ENCODE results near the gene ZNF516.
A peak's percentile ranks its signal among the peaks of the same experiment; 100 is the strongest.
"Not testable (repeated sequence)": the region's sequence is repeated elsewhere in the genome, so short reads cannot be mapped to it uniquely, and the experiment has no call there.

ZNF516 gene

GRCh38 chr18:76495006-76495370, at the start of gene ZNF516:
ZNF516 (minus strand) TSS chr18:76495242; CDS start chr18:76443054, 52,188 bp downstream.
- Histone ChIP-seq H3K36me3 (ENCODE audit: insufficient read depth, low read length) (no peaks in the 10 kb centered on the region), H3K27me3 (ENCODE audit: control insufficient read depth in 1 of 2, insufficient read depth in 2 of 2, low read length in 2 of 2) (no peaks in the 10 kb centered on the region), H3K4me3 (ENCODE audit: low read depth in 1 of 2, low read length in 2 of 2) (peak within 1 kb of the TSS; percentile 73 to 95), H3K9me3 (ENCODE audit: low read length) (no peaks in the 10 kb centered on the region), H3K27ac (ENCODE audit: low read depth, low read length) (peak within 1 kb of the TSS; percentile 76), H3K9ac (ENCODE audit: low read length) (peak within 1 kb of the TSS; percentile 78), H3K4me1 (ENCODE audit: insufficient read depth, low read length) (peaks cover 10% of the 10 kb centered on the region)

- no peaks in the 10 kb centered on the region for H3K36me3 ChIP-seq (ENCODE audit: insufficient read depth, low read length)
- no peak overlapping the region for H3K27ac ChIP-seq (ENCODE audit: low read depth, low read length)
- no peaks in the 10 kb centered on the region for H3K4me1 ChIP-seq (ENCODE audit: insufficient read depth, low read length)
- no peaks in the 10 kb centered on the region for H3K27me3 ChIP-seq (ENCODE audit: control insufficient read depth in 1 of 2, insufficient read depth in 2 of 2, low read length in 2 of 2)
- H3K9ac ChIP-seq (ENCODE audit: low read length) = no peak overlapping the region
- no peaks in the 10 kb centered on the region for H3K9me3 ChIP-seq (ENCODE audit: low read length)
- H3K4me3 ChIP-seq (ENCODE audit: low read depth in 1 of 2, low read length in 2 of 2) = no peak overlapping the region
Observed at GRCh38 chr18:76538846-76539245, 43.8 kb upstream of the ZNF516 start.

- Histone ChIP-seq H3K9me3 (ENCODE audit: low read length) (no peaks in the 10 kb centered on the region), H3K27ac (ENCODE audit: low read depth, low read length) (no peak overlapping the region), H3K36me3 (ENCODE audit: insufficient read depth, low read length) (no peaks in the 10 kb centered on the region), H3K4me1 (ENCODE audit: insufficient read depth, low read length) (no peaks in the 10 kb centered on the region), H3K27me3 (ENCODE audit: control insufficient read depth in 1 of 2, insufficient read depth in 2 of 2, low read length in 2 of 2) (no peaks in the 10 kb centered on the region), H3K9ac (ENCODE audit: low read length) (no peak overlapping the region), H3K4me3 (ENCODE audit: low read depth in 1 of 2, low read length in 2 of 2) (no peak overlapping the region)
Observed at GRCh38 chr18:76537621-76538020, 42.6 kb upstream of the ZNF516 start.

GRCh38 chr18:76536593-76536992, 41.6 kb upstream of the ZNF516 start:
- not testable (repeated sequence) for H3K36me3 ChIP-seq (ENCODE audit: insufficient read depth, low read length); H3K9ac ChIP-seq (ENCODE audit: low read length)

GRCh38 chr18:76532875-76533274, 37.8 kb upstream of the ZNF516 start:
- Histone ChIP-seq H3K9ac (ENCODE audit: low read length) (no peak overlapping the region), H3K9me3 (ENCODE audit: low read length) (no peaks in the 10 kb centered on the region), H3K27ac (ENCODE audit: low read depth, low read length) (no peak overlapping the region), H3K36me3 (ENCODE audit: insufficient read depth, low read length) (no peaks in the 10 kb centered on the region), H3K27me3 (ENCODE audit: control insufficient read depth in 1 of 2, insufficient read depth in 2 of 2, low read length in 2 of 2) (peaks cover 0 to 5% of the 10 kb centered on the region in 2 donors), H3K4me1 (ENCODE audit: insufficient read depth, low read length) (peaks cover 11% of the 10 kb centered on the region), H3K4me3 (ENCODE audit: low read depth in 1 of 2, low read length in 2 of 2) (no peak overlapping the region)

More at GRCh38 chr18:76536593-76536992, 41.6 kb upstream of the ZNF516 start:
- H3K9me3 ChIP-seq (ENCODE audit: low read length); H3K27me3 ChIP-seq (ENCODE audit: control insufficient read depth in 1 of 2, insufficient read depth in 2 of 2, low read length in 2 of 2); H3K4me1 ChIP-seq (ENCODE audit: insufficient read depth, low read length); H3K4me3 ChIP-seq (ENCODE audit: low read depth in 1 of 2, low read length in 2 of 2); H3K27ac ChIP-seq (ENCODE audit: low read depth, low read length): not testable (repeated sequence)

- H3K4me3 ChIP-seq (ENCODE audit: low read depth in 1 of 2, low read length in 2 of 2) = no peak overlapping the region
- peaks cover 0 to 5% of the 10 kb centered on the region in 2 donors for H3K27me3 ChIP-seq (ENCODE audit: control insufficient read depth in 1 of 2, insufficient read depth in 2 of 2, low read length in 2 of 2)
- peaks cover 11% of the 10 kb centered on the region for H3K4me1 ChIP-seq (ENCODE audit: insufficient read depth, low read length)
- H3K27ac ChIP-seq (ENCODE audit: low read depth, low read length) = no peak overlapping the region
- no peaks in the 10 kb centered on the region for H3K9me3 ChIP-seq (ENCODE audit: low read length)
- no peaks in the 10 kb centered on the region for H3K36me3 ChIP-seq (ENCODE audit: insufficient read depth, low read length)
- H3K9ac ChIP-seq (ENCODE audit: low read length) = no peak overlapping the region
Observed at GRCh38 chr18:76530846-76531245, 35.8 kb upstream of the ZNF516 start.

GRCh38 chr18:76530391-76530790, 35.3 kb upstream of the ZNF516 start:
- H3K4me3 ChIP-seq (ENCODE audit: low read depth in 1 of 2, low read length in 2 of 2) = no peak overlapping the region
- no peak overlapping the region for H3K27ac ChIP-seq (ENCODE audit: low read depth, low read length)
- H3K4me1 ChIP-seq (ENCODE audit: insufficient read depth, low read length) = peaks cover 11% of the 10 kb centered on the region
- H3K27me3 ChIP-seq (ENCODE audit: control insufficient read depth in 1 of 2, insufficient read depth in 2 of 2, low read length in 2 of 2) = peaks cover 0 to 5% of the 10 kb centered on the region in 2 donors
- H3K9ac ChIP-seq (ENCODE audit: low read length) = no peak overlapping the region
- H3K36me3 ChIP-seq (ENCODE audit: insufficient read depth, low read length) = no peaks in the 10 kb centered on the region
- no peaks in the 10 kb centered on the region for H3K9me3 ChIP-seq (ENCODE audit: low read length)

- Histone ChIP-seq H3K9ac (ENCODE audit: low read length) (no peak overlapping the region), H3K36me3 (ENCODE audit: insufficient read depth, low read length) (no peaks in the 10 kb centered on the region), H3K27ac (ENCODE audit: low read depth, low read length) (no peak overlapping the region), H3K9me3 (ENCODE audit: low read length) (no peaks in the 10 kb centered on the region), H3K27me3 (ENCODE audit: control insufficient read depth in 1 of 2, insufficient read depth in 2 of 2, low read length in 2 of 2) (peaks cover 0 to 5% of the 10 kb centered on the region in 2 donors), H3K4me3 (ENCODE audit: low read depth in 1 of 2, low read length in 2 of 2) (peak overlapping the region in 1 of 2 donors; percentile 69), H3K4me1 (ENCODE audit: insufficient read depth, low read length) (peaks cover 11% of the 10 kb centered on the region)
Observed at GRCh38 chr18:76529433-76529811, 34.4 kb upstream of the ZNF516 start.

- peaks cover 0 to 5% of the 10 kb centered on the region in 2 donors for H3K27me3 ChIP-seq (ENCODE audit: control insufficient read depth in 1 of 2, insufficient read depth in 2 of 2, low read length in 2 of 2)
- no peaks in the 10 kb centered on the region for H3K9me3 ChIP-seq (ENCODE audit: low read length)
- H3K27ac ChIP-seq (ENCODE audit: low read depth, low read length) = peak overlapping the region; percentile 27
- H3K4me3 ChIP-seq (ENCODE audit: low read depth in 1 of 2, low read length in 2 of 2) = peak overlapping the region; percentile 16 to 69
- peak overlapping the region; percentile 30 for H3K9ac ChIP-seq (ENCODE audit: low read length)
- H3K36me3 ChIP-seq (ENCODE audit: insufficient read depth, low read length) = no peaks in the 10 kb centered on the region
- H3K4me1 ChIP-seq (ENCODE audit: insufficient read depth, low read length) = peaks cover 11% of the 10 kb centered on the region
Observed at GRCh38 chr18:76528477-76529432, 33.7 kb upstream of the ZNF516 start.

GRCh38 chr18:76525911-76526310, 30.9 kb upstream of the ZNF516 start:
- Histone ChIP-seq H3K9ac (ENCODE audit: low read length) (no peak overlapping the region), H3K4me3 (ENCODE audit: low read depth in 1 of 2, low read length in 2 of 2) (no peak overlapping the region), H3K9me3 (ENCODE audit: low read length) (no peaks in the 10 kb centered on the region), H3K27me3 (ENCODE audit: control insufficient read depth in 1 of 2, insufficient read depth in 2 of 2, low read length in 2 of 2) (peaks cover 0 to 5% of the 10 kb centered on the region in 2 donors), H3K36me3 (ENCODE audit: insufficient read depth, low read length) (no peaks in the 10 kb centered on the region), H3K4me1 (ENCODE audit: insufficient read depth, low read length) (peaks cover 11% of the 10 kb centered on the region), H3K27ac (ENCODE audit: low read depth, low read length) (no peak overlapping the region)

- no peak overlapping the region for H3K9ac ChIP-seq (ENCODE audit: low read length)
- no peaks in the 10 kb centered on the region for H3K36me3 ChIP-seq (ENCODE audit: insufficient read depth, low read length)
- H3K9me3 ChIP-seq (ENCODE audit: low read length) = no peaks in the 10 kb centered on the region
- peak overlapping the region; percentile 21 to 51 for H3K4me3 ChIP-seq (ENCODE audit: low read depth in 1 of 2, low read length in 2 of 2)
- peaks cover 11% of the 10 kb centered on the region for H3K4me1 ChIP-seq (ENCODE audit: insufficient read depth, low read length)
- no peak overlapping the region for H3K27ac ChIP-seq (ENCODE audit: low read depth, low read length)
- H3K27me3 ChIP-seq (ENCODE audit: control insufficient read depth in 1 of 2, insufficient read depth in 2 of 2, low read length in 2 of 2) = peaks cover 0 to 5% of the 10 kb centered on the region in 2 donors
Observed at GRCh38 chr18:76524900-76525698, 30.1 kb upstream of the ZNF516 start.
